Mucosa of descending colon (tissue), 3 donors: ENCODE data around the gene CELF4. TPM values are rescaled to one million over a fixed set of nuclear protein-coding genes. Genes with fewer than 3 reads are reported as not detected.

Experiments used
- ATAC-seq: fragments of 200-7000 bp; cut with Tn5 transposase; one replicate; pipeline ENCODE4 v1.9.1; 2020; ENCODE audit warnings: mild to moderate bottlenecking, moderate library complexity
- DNase-seq, 3 donors: peaks; one replicate each; pipeline ENCODE4 v3.0.0-alpha.2; 2020
- H3K36me3 ChIP-seq: fragments of 200-600 bp; one replicate; pipeline ENCODE4 v1.8.0; 2021; ENCODE audit warnings: low read depth, mild to moderate bottlenecking
- H3K4me1 ChIP-seq: fragments of 200-600 bp; one replicate; pipeline ENCODE4 v1.8.0; 2021; ENCODE audit warnings: low read depth, mild to moderate bottlenecking
- H3K4me3 ChIP-seq: fragments of 200-600 bp; one replicate; pipeline ENCODE4 v1.8.0; 2021; ENCODE audit warnings: mild to moderate bottlenecking
- H3K9me3 ChIP-seq: fragments of 200-600 bp; one replicate; pipeline ENCODE4 v1.8.0; 2021; ENCODE audit warnings: mild to moderate bottlenecking
- CTCF ChIP-seq: fragments of 200-600 bp; IDR thresholded peaks from one replicate; pipeline ENCODE4 v1.8.0; 2022; ENCODE audit warnings: antibody characterized with exemption, mild to moderate bottlenecking
- intact Hi-C, 2 donors: fragments of 100-400 bp; cut with DNase I in 1 of 2; cut with micrococcal nuclease in 1 of 2; formaldehyde crosslinking; loops; one replicate each; pipeline versions ENCODE4 v1.11.0 to v1.11.1; 2022; cut with DNase I, micrococcal nuclease
- total RNA-seq, 3 donors: library from RNA; stranded (reverse); fragmentation: NEBNext Ultra II Directional in 2 of 3; extraction: Animal tissue kit (Norgen Biotek cat#: 25700) in 2 of 3; gene quantifications; one replicate each; pipeline versions ENCODE4 v1.2.1 to v1.2.4, GENCODE V29; 2021 to 2023
- donor health status: DM: no; HTN: no; CAD: no; lungs with moderate emphysema.
- donor health status: DM: no; HTN: no; CAD: no.
- donor health status: DM: no; HTN: yes; CAD: no.

The CELF4 gene
- total RNA-seq, 3 donors from 2014 or later, result 0.32 to 4.4 (median 0.72) TPM

DNA sequence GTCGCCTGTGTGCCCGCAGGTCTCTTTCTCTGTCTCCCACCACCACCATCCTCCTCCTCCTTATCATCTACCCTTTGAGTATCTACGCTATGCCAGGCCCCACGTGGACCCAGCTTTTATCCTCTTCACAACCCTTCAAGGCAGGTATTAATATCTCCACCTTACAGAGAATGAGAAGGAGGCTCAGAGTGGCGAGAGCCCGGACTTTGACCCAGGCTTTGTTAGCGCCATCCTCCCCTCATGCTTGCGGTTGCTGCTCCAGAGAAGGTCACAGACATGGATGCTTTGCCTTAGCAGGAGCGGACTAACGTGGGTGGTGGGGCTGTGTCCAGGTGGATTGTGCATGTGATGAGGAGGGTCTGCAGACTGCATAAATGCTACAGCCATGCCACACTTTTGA is 119.8 kb downstream of the CELF4 start:
- H3K9me3 ChIP-seq, result no peaks in the 10 kb centered on the region
- no peak for TF ChIP-seq CTCF
- H3K4me3 ChIP-seq, result no peak overlapping the region
- ATAC-seq, result no peak
- DNase-seq, result no peak
- no peaks in the 10 kb centered on the region for H3K36me3 ChIP-seq
- intact Hi-C loops, result no loop called here
- H3K4me1 ChIP-seq, result no peaks in the 10 kb centered on the region

DNA sequence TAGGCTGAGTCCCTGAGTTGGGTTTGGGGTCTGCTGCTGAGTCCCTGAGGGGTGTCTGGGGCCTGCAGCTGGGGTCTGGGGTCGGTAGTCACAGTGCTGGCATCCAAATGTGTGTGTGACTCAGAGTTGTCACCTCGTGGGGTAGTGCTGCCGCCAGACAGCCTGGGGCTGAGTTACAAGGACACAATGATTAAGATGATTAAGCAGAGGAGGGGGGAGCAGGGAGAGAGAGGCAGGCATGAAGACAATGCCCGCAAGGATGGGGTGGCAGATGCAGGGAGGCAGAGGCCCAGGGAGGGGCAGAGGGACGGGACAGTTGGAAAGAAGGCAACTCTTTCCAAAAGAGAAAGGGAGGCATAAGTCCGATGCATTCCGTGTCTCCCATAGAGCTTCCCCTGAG is 120.2 kb downstream of the CELF4 start:
- Histone ChIP-seq H3K9me3 (no peaks in the 10 kb centered on the region), H3K4me3 (no peak overlapping the region), H3K36me3 (no peaks in the 10 kb centered on the region), H3K4me1 (no peaks in the 10 kb centered on the region)
- ATAC-seq (no peak), DNase-seq (no peak)
- TF ChIP-seq CTCF, result no peak
- intact Hi-C loops, result no loop called here

- no peaks in the 10 kb centered on the region for H3K4me1 ChIP-seq
- no peaks in the 10 kb centered on the region for H3K36me3 ChIP-seq
- H3K9me3 ChIP-seq, result no peaks in the 10 kb centered on the region
- H3K4me3 ChIP-seq, result no peak overlapping the region
- DNase-seq (no peak), ATAC-seq (no peak)
- intact Hi-C loops, result no loop called here
- no peak for TF ChIP-seq CTCF
Measured at GRCh38 chr18:37443325-37444055, 122.1 kb downstream of the CELF4 start.

DNA sequence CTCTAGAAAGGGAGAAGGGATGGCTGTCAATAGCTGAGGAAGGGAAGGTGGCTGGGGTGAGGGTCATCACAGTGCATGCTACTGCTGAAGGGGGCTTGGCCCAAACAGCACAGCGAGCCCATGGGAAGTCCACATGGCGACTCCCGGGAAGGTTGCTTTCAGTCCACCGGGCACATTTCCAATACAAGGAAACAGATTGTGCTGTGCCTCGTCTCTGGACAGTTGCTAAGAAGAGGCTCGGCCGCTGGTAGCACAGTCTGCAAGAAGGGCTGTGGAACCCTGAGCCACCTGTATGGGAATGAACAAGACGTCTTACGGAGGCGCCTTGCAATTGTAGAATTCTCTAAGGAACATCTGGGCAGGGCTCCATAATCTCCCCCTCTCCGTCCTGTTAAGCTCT is 123.1 kb downstream of the CELF4 start:
- no peak for TF ChIP-seq CTCF
- ATAC-seq (no peak), DNase-seq (no peak)
- Histone ChIP-seq H3K36me3 (no peaks in the 10 kb centered on the region), H3K4me1 (no peaks in the 10 kb centered on the region), H3K9me3 (no peaks in the 10 kb centered on the region), H3K4me3 (no peak overlapping the region)
- intact Hi-C loops, result no loop called here

- ATAC-seq, result no peak
- Histone ChIP-seq H3K4me1 (no peaks in the 10 kb centered on the region), H3K36me3 (no peaks in the 10 kb centered on the region), H3K4me3 (no peak overlapping the region), H3K9me3 (no peaks in the 10 kb centered on the region)
- intact Hi-C loops, result no loop called here
- no peak for DNase-seq
- no peak for TF ChIP-seq CTCF
Measured at GRCh38 chr18:37441821-37442220, 123.8 kb downstream of the CELF4 start.

DNA sequence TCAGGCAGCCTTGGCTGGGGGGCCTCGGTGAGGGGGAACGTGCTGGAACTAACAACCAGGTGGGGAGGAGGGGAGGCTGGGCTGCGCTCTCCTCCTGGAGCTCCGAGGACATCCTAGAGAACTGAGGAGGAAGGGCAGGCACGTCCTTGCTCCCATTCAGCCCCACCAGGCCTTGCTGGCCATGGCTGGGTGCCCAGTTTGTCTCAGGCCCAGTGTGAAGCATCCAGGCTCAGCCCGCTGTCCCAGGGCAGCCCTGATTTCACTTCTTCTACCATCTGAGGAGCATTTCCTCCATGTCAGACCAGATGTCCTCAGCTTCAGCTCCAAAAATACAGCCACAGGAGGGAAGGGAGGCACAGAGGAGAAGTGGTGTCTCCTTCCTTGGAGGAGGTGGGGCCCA is 125.4 kb downstream of the CELF4 start:
- ATAC-seq (no peak), DNase-seq (no peak)
- no peaks in the 10 kb centered on the region for H3K9me3 ChIP-seq
- no peaks in the 10 kb centered on the region for H3K4me1 ChIP-seq
- no peak for TF ChIP-seq CTCF
- intact Hi-C loops, result no loop called here
- no peak overlapping the region for H3K4me3 ChIP-seq
- H3K36me3 ChIP-seq, result no peaks in the 10 kb centered on the region
